Uterus (tissue), 2 donors: ENCODE results near the gene ERC2.

Source experiments
- CTCF ChIP-seq, 4 experiments: fragments of 200-600 bp in 2 of 4; fragments of 450-650 bp in 2 of 4; sonication (generic) in 2 of 4; IDR thresholded peaks; one replicate each; pipeline ENCODE4 v1.5.1; 2016 to 2019; ENCODE audit warnings: antibody characterized with exemption in 4 of 4, mild to moderate bottlenecking in 2 of 4, moderate library complexity in 1 of 4
- POLR2A ChIP-seq, 2 donors: fragments of 450-650 bp; IDR thresholded peaks; one replicate each; pipeline ENCODE4 v1.6.1; 2016; ENCODE audit warnings: antibody characterized with exemption in 2 of 2, mild to moderate bottlenecking in 1 of 2, moderate library complexity in 1 of 2

- no peak for TF ChIP-seq CTCF (IDR thresholded peaks at IDR 0.05)
- no peak for TF ChIP-seq POLR2A (IDR thresholded peaks at IDR 0.05)
Observed at GRCh38 chr3:55661141-55661540, 807.1 kb downstream of the ERC2 start.
